GM18858 (cell line): ENCODE results near the gene PLET1.
"Not testable (repeated sequence)": the region's sequence is repeated elsewhere in the genome, so short reads cannot be mapped to it uniquely, and the experiment has no call there.

Experiments used
- ATAC-seq: cut with Tn5 transposase; IDR thresholded peaks from one replicate; pipeline ENCODE4 v1.9.1; 2021; ENCODE audit not compliant: unreplicated experiment

PLET1 gene

GRCh38 chr11:112213753-112214152 lies 46.9 kb downstream of the PLET1 start:
- no peak for ATAC-seq

GRCh38 chr11:112212710-112213109 lies 48.0 kb downstream of the PLET1 start:
- ATAC-seq: no peak

GRCh38 chr11:112212290-112212689 lies 48.4 kb downstream of the PLET1 start:
- no peak for ATAC-seq

- no peak for ATAC-seq
Observed at GRCh38 chr11:112211536-112211935, 49.1 kb downstream of the PLET1 start.

GRCh38 chr11:112210890-112211289 lies 49.8 kb downstream of the PLET1 start:
- no peak for ATAC-seq

- ATAC-seq: no peak
Observed at GRCh38 chr11:112206071-112206470, 54.6 kb downstream of the PLET1 start.

- no peak for ATAC-seq
Observed at GRCh38 chr11:112200252-112200651, 60.4 kb downstream of the PLET1 start.

GRCh38 chr11:112199101-112199500 lies 61.6 kb downstream of the PLET1 start:
- not testable (repeated sequence) for ATAC-seq
